Stimulated activated CD4-positive, alpha-beta T cell treated with anti-CD3 and anti-CD28 coated beads, Interleukin-4, amount 100 ng/mL, for 4 hours (primary cell): ENCODE data around the gene IL12A.

Experiments
- DNase-seq, 2 experiments: peaks; one replicate each; pipeline ENCODE4 v3.0.0-alpha.2; 2020

IL12A gene

GRCh38 chr3:159988617-159989271 lies at the start of gene IL12A:
Gene IL12A, plus strand, starts transcription at chr3:159988835.
- peak; percentile 75 to 77 for DNase-seq

GRCh38 chr3:159941038-159942000 lies 47.3 kb upstream of the IL12A start:
- no peak for DNase-seq

DNA sequence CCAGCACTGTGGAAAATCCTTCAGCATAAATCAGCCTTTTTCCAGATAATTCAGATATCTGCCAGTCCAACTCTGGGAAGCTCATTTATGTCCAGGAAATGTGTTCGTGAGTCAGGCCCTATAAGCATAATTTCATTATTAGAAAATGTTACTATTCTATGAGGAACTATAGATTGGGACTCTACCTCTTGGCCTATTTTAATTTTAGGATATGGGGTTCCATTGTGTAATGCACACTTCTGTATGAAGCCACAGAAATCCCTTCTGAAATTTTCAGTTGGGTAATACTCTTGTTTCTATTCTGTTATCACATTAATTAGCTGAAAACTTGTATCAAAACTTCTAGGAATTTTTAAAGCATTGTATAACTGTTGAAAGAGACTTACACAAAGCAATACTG lies 43.9 kb upstream of the IL12A start:
- DNase-seq, result no peak

DNA sequence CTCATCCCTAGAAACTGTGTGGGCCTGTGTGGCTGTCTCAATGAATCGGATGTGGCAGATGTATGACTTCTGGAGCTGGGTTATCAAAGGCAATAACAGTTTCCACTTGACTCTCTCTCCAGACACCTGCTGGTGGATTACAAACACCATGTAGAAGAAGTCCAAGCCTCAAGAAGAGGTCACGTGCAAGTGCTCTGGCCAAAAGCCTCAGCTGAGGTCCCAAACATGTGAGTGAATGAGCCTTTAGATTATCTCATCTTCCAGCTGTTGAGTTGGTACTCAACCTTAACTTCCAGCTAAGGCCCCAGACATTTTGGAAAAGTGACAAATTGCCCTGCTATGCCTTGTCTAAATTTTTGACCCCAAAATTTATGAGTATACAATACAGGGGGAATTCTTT lies 42.7 kb upstream of the IL12A start:
- no peak for DNase-seq

DNA sequence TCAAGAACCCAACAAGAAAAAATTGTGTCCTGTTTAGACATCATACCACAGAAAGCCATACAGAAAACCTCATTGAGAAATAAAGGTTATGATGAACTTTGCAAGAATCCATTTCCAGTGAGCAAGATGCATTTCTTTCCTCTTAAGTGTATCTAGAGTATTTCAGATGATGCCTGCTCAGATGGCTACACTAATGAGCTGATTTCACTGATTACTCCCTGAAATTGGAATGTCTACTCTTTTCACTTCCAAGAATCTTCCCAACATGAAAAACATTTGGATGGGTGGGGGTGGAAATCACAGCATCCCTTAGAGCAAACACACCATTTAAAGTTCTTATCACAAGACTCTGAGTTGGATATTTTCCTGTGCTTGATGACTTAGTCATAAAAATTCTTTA lies 41.4 kb upstream of the IL12A start:
- no peak for DNase-seq

GRCh38 chr3:159948429-159949144 lies 40.0 kb upstream of the IL12A start:
- DNase-seq, result no peak

- DNase-seq, result no peak
These were observed 38.3 kb upstream of the IL12A start for GRCh38 chr3:159950156-159950898.

- DNase-seq, result no peak
These were observed 37.1 kb upstream of the IL12A start for GRCh38 chr3:159951540-159951939.

GRCh38 chr3:159953325-159954085 lies 35.1 kb upstream of the IL12A start:
- DNase-seq, result no peak

GRCh38 chr3:159960188-159961148 lies 28.2 kb upstream of the IL12A start:
- no peak for DNase-seq

DNA sequence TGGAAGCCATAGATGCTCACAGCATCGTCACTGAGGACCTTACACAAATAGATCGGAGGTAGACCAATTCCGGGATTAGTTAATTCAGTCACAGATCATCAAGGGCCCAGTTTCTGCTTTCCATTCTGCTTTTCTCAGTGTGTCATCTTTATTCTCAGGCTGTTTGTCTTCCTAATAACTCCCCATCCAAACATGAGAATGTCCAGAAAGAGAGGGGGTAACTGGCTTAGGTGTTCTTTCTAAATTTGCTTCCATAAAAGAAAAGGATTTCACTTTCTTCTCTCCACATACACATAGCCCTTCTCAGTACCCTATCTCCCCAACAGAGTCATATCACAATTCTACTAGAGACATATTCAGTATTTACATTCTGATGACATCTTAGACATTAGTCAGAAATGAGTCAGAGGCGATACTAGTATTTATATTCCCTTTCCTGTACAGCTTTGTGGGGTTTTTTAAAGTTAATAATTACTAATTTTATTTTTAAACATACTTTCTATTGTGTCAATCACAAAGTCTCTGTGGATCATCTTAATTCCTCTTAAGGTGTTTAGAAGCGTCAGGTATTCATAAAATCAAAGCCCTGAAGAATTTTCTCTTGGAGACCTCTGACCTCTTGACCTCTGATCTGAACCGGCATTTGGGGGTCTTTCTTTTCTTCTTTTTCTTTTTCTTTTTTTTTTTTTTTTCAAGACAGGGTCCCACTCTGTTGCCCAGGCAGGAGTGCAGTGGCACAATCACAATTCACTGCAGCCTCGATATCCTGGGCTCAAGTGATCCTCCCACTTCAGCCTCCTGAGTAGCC lies 24.3 kb upstream of the IL12A start:
- no peak for DNase-seq

GRCh38 chr3:159971311-159971710 lies 17.3 kb upstream of the IL12A start:
- no peak for DNase-seq

DNA sequence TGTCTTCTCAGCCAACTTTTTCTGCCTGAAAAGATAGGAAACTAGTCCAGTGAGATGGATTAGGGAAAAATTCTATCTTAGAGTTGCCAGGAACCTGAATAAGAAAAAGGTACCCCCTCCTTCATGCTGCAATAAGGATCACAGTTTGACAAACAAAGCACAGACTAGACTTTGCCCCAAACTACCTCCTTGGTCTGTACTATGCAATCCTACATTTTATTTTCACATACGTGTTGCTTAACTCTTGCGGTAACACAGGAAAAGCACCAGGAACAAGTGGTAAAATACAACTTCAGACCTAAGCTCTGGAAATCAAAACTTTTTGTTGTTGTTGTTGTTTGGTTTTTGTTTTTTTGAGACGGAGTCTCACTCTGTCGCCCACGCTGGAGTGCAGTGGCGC lies 11.3 kb upstream of the IL12A start:
- no peak for DNase-seq

DNA sequence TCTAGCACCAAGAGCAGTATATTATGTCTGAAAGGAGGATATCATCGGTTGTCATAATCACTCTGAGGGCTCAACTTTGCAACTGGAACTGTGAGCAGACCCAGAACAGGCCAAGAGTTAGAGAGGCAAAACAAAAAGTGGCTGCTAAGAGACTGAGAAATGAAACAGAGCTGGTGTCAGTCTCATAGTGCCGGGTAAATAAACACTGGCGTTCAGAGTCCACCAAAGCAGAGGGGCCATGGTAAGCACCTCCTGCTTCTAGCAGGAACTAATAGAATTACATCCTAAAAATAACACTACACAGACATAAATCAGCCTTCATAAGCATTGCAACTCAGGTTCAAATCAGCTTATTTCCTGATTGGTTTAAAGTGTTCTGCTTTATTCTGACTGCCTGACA lies 10.3 kb upstream of the IL12A start:
- DNase-seq, result no peak

DNA sequence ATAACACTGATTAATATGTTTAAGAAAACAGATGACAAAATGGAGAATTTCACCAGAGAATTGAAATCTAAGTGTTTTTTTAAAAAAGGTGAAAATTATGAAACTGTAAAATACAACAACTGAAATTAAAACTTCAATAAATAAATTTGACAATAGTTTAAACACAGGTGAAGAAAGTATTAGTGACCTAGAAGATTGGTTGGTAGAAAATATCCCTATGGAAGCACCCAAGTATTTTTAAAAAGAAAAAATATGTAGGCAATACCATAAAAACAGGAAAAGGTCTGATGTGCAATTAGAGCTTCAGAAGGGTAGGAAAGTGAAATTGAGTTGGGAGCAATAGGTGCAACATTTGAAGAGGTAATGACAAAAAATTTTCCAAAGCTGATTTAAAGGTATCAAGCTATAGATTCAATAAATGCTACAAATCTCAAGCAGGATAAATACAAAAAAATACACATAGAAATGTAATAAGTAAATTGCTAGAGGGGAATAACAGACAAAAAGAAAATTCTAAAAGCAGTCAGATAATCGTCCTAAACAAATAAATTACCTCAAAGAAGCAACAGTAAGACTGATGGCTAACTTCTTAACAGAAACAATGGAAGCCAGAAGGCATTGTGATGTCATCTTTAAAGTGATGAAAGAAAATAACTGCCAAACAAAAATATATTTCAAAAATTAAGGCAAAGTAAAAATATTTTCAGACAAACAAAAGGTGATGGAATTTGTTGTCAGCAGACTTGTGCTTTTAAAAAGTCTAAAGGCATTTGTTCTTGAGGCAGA lies 9.5 kb upstream of the IL12A start:
- no peak for DNase-seq

GRCh38 chr3:159982442-159982974 lies 6.1 kb upstream of the IL12A start:
- DNase-seq, result no peak

- no peak for DNase-seq
These were observed 1.3 kb upstream of the IL12A start for GRCh38 chr3:159987291-159987711.

DNA sequence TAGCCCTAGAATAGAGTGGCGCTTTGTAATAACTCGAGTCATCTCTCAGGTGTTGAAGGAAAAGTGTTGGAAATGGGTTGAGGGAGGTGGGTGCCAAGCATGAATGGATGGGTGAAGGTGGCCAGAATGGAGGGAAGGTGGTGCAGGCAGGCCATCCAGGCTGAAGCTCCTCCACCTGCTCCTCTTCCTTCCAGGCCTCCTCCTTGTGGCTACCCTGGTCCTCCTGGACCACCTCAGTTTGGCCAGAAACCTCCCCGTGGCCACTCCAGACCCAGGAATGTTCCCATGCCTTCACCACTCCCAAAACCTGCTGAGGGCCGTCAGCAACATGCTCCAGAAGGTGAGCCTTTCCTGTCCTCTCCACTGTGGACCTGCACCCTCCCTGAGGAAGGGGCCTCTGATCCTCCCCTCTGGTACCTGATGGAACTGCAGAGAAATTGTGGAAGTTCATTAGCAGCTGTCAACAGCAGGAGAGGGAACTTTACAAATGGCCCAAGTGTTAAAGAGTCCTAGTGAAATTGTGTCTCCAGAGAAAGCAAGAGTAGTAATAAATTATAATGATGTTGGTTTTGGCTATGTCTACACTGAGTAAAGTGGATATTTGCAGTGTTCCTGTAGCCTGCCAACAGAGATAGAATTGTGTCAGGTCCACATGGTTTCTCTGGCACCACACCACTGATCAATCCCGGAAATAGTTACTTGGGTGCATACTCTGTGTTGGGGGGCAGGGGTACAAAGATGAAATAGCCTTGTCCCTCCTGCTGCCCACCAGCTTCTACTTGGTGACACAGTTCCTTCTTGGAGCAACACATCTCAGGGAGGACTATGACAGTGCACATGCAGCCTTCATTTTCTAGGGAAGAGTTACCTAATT lies 1.6 kb downstream of the IL12A start:
- DNase-seq, result no peak
